HG02981 (cell line): Measurements from ENCODE around the gene SIRT3.

Experiments used
- ATAC-seq: cut with Tn5 transposase; IDR thresholded peaks from one replicate; pipeline ENCODE4 v1.9.1; 2021; ENCODE audit warnings: mild to moderate bottlenecking, moderate library complexity; ENCODE audit not compliant: unreplicated experiment

Gene SIRT3

DNA sequence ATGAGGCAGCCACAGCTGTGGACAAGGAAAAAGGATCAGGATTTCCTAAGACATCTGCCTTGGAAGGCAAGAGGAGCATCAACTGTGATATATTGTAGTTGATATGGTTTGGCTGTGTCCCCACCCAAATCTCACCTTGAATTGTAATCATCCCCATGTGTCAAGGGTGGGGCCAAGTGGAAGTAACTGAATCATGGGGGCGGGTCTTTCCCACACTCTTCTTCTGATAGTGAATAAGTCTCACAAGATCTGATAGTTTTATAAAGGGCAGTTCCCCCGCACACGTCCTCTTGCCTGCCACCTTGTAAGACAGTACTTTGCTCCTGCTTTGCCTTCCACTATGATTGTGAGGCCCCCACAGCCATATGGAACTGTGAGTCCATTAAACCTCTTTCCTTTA, 18.4 kb downstream of the SIRT3 start:
- no peak for ATAC-seq

DNA sequence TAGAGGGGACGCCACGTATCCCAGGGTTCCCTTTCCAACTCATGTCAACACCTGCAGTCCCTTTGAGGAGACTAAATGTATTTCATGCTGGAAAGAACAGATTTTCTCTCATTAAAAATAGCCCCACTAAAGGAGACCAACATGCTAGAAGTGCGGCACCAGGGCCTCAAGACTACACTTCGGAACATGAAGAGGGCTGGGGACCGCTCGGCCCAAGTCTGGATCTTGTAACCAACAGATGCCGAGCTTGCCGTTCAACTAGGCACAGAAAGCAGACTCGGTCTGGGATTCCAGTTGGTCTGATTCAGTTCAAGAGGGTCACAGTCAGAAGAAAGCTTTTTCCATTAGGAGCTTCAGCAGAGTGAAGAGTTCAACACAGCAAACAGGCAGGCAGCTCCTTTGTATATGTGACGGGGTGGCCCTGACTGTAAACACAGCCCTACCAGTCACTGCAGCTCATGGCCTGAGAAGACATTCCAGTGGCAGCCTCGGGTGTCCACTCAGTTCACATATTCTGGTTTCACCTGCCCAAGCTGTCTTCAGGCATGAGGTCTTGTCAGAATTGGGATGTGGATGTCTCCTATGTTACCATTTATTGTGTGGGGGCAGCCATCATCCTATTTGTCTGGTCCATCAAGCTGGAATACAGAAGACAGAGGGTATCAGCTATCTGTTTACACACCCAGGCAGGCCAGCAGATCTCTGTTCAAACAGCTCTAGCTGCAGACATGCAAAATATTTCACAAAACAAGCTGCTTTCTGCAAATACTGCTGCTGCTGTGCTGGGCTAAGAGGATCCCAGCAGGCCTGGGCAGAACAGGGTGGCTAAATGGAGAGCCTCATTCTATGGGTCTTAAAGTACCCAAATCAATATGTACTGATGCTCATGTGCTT, 19.8 kb downstream of the SIRT3 start:
- no peak for ATAC-seq

DNA sequence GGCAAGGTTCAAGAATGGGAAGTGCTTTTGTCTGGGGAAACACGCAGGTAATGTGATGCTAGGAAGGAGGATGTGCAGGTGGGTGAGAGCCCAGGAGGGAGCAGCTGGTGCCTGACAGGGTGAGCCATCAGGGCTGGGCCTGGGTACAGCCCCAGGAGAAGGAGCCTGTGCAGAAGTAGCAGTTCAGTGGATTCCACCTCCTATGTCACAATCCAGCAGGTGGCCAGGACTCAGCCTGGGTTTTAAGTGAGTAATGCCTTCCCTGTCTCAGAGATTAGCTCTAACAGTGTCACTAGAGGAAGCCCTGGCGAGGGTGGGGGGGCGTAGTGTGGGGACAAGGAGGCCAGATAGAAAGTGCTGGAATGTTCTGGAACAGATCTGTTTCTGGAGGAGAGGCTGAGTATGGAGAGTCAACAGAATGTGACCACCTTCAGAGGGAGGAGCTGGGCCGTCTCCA, 20.5 kb downstream of the SIRT3 start:
- ATAC-seq = no peak

GRCh38 chr11:214083-214482, 22.1 kb downstream of the SIRT3 start:
- ATAC-seq = no peak

GRCh38 chr11:213111-213510, 23.0 kb downstream of the SIRT3 start:
- no peak for ATAC-seq

GRCh38 chr11:212150-213100, 23.7 kb downstream of the SIRT3 start:
- no peak for ATAC-seq

DNA sequence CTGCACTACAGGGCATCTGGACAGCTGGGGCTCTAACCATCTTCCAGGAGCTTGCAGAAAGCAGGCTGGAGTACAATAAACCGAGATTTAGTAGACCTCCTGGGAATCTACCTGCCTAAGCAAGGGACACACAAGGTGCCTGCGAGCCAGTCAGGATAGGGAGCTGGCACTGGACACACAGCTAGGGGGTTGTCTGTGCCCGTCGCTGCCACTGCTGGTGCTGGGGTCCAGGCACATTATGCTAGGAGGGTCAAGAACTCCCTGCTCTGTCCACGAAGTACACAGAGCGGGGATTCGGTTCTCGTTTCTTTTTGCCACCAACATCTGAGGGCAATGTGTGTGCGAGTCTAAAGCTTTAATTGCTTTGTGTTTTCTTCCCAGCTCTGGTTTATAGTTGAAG, 24.4 kb downstream of the SIRT3 start:
- ATAC-seq = no peak

- no peak for ATAC-seq
Measured at GRCh38 chr11:211295-211694, 24.8 kb downstream of the SIRT3 start.

DNA sequence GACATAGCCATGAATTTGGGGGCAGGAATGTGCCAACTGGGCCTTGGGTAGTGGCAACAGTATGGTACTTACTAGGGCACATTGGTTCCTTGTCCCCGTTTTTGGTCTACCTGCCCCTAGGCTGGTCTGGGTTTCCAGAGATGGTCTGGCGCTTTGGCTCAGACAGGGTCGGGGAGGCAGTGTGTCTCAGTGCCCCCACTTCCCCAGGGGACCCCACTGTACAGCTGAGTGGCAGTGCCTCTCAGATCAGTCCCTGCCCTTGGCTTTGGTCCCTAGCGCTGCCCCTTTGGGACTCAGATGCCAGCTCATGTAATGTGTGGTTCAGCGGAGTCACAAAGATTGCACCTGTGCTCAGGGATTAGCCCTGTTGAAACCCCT, 25.4 kb downstream of the SIRT3 start:
- no peak for ATAC-seq

- ATAC-seq = no peak
Measured at GRCh38 chr11:210122-210802, 25.9 kb downstream of the SIRT3 start.

GRCh38 chr11:209275-210121, 26.6 kb downstream of the SIRT3 start:
- ATAC-seq = no peak

DNA sequence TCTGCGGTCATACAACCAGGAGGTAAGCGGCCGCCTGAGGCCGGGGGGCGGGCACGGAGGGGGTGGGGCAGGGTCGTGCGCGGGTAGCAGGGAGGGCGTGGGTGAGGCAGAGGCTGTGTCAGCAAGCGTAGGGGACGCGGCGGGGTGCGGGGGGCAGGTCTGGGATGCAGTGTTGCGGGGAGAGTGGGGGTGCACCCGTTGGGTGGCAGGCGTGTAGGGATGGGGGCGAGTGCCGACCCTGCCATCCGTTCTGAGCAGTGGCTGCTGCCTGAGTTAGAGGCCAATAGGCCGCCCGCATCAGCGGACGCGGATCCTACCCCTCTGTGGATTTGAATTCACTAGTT, 27.3 kb downstream of the SIRT3 start:
- no peak for ATAC-seq

GRCh38 chr11:208181-208916, 27.8 kb downstream of the SIRT3 start:
- peak; percentile 37 for ATAC-seq

GRCh38 chr11:207863-208180, 28.3 kb downstream of the SIRT3 start:
- no peak for ATAC-seq

- peak; percentile 73 for ATAC-seq
Measured at GRCh38 chr11:207208-207862, 28.8 kb downstream of the SIRT3 start, which contains the start of the genes BET1L and RIC8A. Gene BET1L, minus strand, starts transcription at chr11:207399. Its CDS starts 78 bp downstream, at chr11:207321. Gene RIC8A, plus strand, starts transcription at chr11:207708. Its CDS starts 1,147 bp downstream, at chr11:208855.

DNA sequence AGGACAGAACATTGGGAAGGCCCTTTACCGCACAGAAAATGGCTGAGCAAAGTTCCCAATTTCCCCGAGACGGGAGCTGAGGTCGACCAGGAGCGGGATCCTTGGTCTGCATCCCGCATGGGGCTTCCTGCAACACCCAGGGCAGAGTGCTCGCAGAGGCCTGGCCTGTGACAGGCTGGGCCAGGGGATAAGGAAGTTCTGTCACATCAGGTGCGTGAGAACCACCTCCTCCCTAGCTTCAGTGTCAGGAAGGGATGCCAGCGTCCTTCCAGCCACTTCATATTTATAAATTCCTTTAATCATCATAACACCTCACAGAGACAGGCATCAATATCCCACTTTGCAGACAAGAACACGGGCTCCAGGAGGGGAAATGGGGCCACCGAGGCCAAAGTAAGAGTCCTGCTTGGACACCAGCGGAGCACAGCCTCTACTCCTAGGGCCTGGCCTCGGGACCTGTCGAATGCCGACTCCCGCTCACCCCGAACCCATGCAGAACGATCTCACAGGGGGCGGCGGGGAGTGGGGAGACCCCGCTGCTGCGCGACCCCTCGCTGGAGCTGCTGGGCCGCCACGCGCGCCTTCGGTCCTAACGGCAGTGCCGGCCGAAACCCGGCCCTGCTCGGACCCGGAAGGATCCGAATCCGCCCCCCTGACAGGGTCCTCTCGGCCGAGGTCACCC, 29.5 kb downstream of the SIRT3 start:
- ATAC-seq = peak; percentile 12

- ATAC-seq = no peak
Measured at GRCh38 chr11:206002-206384, 30.1 kb downstream of the SIRT3 start.

GRCh38 chr11:205221-206001, 30.7 kb downstream of the SIRT3 start:
- ATAC-seq = no peak
